CD14-positive monocyte (primary cell): ENCODE measurements around the gene TMEM117. TPM values are rescaled to one million over a fixed set of nuclear protein-coding genes. Genes with fewer than 3 reads are reported as not detected.

Experiments
- DNase-seq, 3 donors: peaks; one replicate each; pipeline ENCODE4 v3.0.0-alpha.2; 2011 to 2022
- H2AFZ ChIP-seq: 2 replicates; pipeline ENCODE4 v1.6.0; 2012; ENCODE audit warnings: mild to moderate bottlenecking, low read depth, low read length, inconsistent platforms; ENCODE audit not compliant: insufficient read depth, poor library complexity, severe bottlenecking
- H3K27ac ChIP-seq, 2 donors: 1 replicate in 1 of 2; 2 replicates in 1 of 2; pipeline ENCODE4 v1.5.1; 2012 to 2013; ENCODE audit warnings: low read length in 2 of 2, control low read depth in 1 of 2, inconsistent platforms in 1 of 2, low read depth in 1 of 2, mild to moderate bottlenecking in 1 of 2
- H3K27me3 ChIP-seq, 2 donors: one replicate each; pipeline versions ENCODE4 v1.6.0 to v1.6.1; 2011 to 2013; ENCODE audit warnings: low read length in 2 of 2; ENCODE audit not compliant: control insufficient read depth in 2 of 2, insufficient read depth in 2 of 2
- H3K36me3 ChIP-seq, 2 donors: replicated peaks in 1 of 2; 1 replicate in 1 of 2; 2 replicates in 1 of 2; pipeline versions ENCODE4 v1.5.1 to v1.6.1; 2012 to 2013; ENCODE audit warnings: low read length in 2 of 2, control low read depth in 1 of 2, inconsistent platforms in 1 of 2, mild to moderate bottlenecking in 1 of 2; ENCODE audit not compliant: insufficient read depth in 2 of 2, control insufficient read depth in 1 of 2
- H3K4me1 ChIP-seq, 2 donors: 1 replicate in 1 of 2; 2 replicates in 1 of 2; pipeline versions ENCODE4 v1.5.1 to v1.6.1; 2012 to 2013; ENCODE audit warnings: low read length in 2 of 2, control low read depth in 1 of 2, inconsistent platforms in 1 of 2, mild to moderate bottlenecking in 1 of 2, moderate library complexity in 1 of 2; ENCODE audit not compliant: insufficient read depth in 2 of 2, control insufficient read depth in 1 of 2
- H3K4me2 ChIP-seq: replicated peaks from 2 replicates; pipeline ENCODE3; 2012; ENCODE audit warnings: low read length, moderate library complexity, mild to moderate bottlenecking; ENCODE audit not compliant: poor library complexity, severe bottlenecking; ENCODE audit errors: extremely low read depth
- H3K4me3 ChIP-seq, 3 experiments: fragments of 200-600 bp in 1 of 3; sonication (generic) in 1 of 3; replicated peaks in 1 of 3; 1 replicate in 2 of 3; 2 replicates in 1 of 3; pipeline ENCODE4 v1.5.1; 2011 to 2013; ENCODE audit warnings: low read length in 3 of 3, mild to moderate bottlenecking in 3 of 3, control low read depth in 2 of 3, low read depth in 2 of 3, inconsistent platforms in 1 of 3, moderate library complexity in 1 of 3
- H3K79me2 ChIP-seq: 2 replicates; pipeline ENCODE4 v1.6.0; 2012; ENCODE audit warnings: mild to moderate bottlenecking, control low read depth, inconsistent platforms, low read length, moderate library complexity; ENCODE audit not compliant: insufficient read depth
- H3K9ac ChIP-seq: 2 replicates; pipeline ENCODE4 v1.6.0; 2017; ENCODE audit warnings: low read length, mild to moderate bottlenecking; ENCODE audit not compliant: insufficient read depth, poor library complexity, severe bottlenecking
- H3K9me3 ChIP-seq, 2 donors: replicated peaks in 1 of 2; 1 replicate in 1 of 2; 2 replicates in 1 of 2; pipeline versions ENCODE4 v1.5.1 to v1.6.1; 2012 to 2013; ENCODE audit warnings: low read length in 2 of 2, control low read depth in 1 of 2; ENCODE audit not compliant: control insufficient read depth in 1 of 2, insufficient read depth in 1 of 2
- H4K20me1 ChIP-seq: 2 replicates; pipeline ENCODE4 v1.6.0; 2012; ENCODE audit warnings: mild to moderate bottlenecking, low read length, control low read depth, moderate library complexity; ENCODE audit not compliant: insufficient read depth
- H3K27ac Mint-ChIP-seq, 7 donors: one replicate each; pipeline ENCODE4 v1.8.0; 2020; ENCODE audit warnings: mild to moderate bottlenecking in 7 of 7, mixed read lengths in 7 of 7, moderate library complexity in 6 of 7, inconsistent platforms in 2 of 7
- H3K27me3 Mint-ChIP-seq, 3 donors: one replicate each; pipeline ENCODE4 v1.8.0; 2021 to 2022; ENCODE audit warnings: low read depth in 3 of 3, mild to moderate bottlenecking in 3 of 3, mixed read lengths in 3 of 3, moderate library complexity in 3 of 3, inconsistent platforms in 1 of 3
- H3K36me3 Mint-ChIP-seq, 2 donors: one replicate each; pipeline ENCODE4 v1.8.0; 2020; ENCODE audit warnings: mixed read lengths in 2 of 2, inconsistent platforms in 1 of 2, mild to moderate bottlenecking in 1 of 2
- H3K4me1 Mint-ChIP-seq: one replicate; pipeline ENCODE4 v1.8.0; 2020; ENCODE audit warnings: mild to moderate bottlenecking, mixed read lengths
- H3K4me3 Mint-ChIP-seq, 2 donors: one replicate each; pipeline ENCODE4 v1.8.0; 2020; ENCODE audit warnings: mild to moderate bottlenecking in 2 of 2, mixed read lengths in 2 of 2, moderate library complexity in 1 of 2
- H3K9me3 Mint-ChIP-seq, 7 donors: one replicate each; pipeline ENCODE4 v1.8.0; 2020 to 2022; ENCODE audit warnings: mixed read lengths in 7 of 7, mild to moderate bottlenecking in 6 of 7, moderate library complexity in 6 of 7, inconsistent platforms in 2 of 7
- WGBS: methylation state at CpG from one replicate; pipeline ENCODE4 v1.1.5; 2013; ENCODE audit warnings: missing lambda C conversion rate; ENCODE audit not compliant: insufficient coverage; 5-methylcytosine and 5-hydroxymethylcytosine counted together
- intact Hi-C, 2 donors: fragments of 100-400 bp; cut with micrococcal nuclease; formaldehyde crosslinking; loops; one replicate each; pipeline versions ENCODE4 v1.15.0 to v1.15.1; 2023
- polyA plus RNA-seq, 3 donors: library from polyadenylated mRNA; depleted of rRNA in 1 of 3; unstranded in 2 of 3; stranded (reverse) in 1 of 3; fragments of 300-500 nt in 2 of 3; fragments of >200 nt in 1 of 3; fragmentation: Illumina TruSeq in 2 of 3; gene quantifications; 1 replicate in 2 of 3; 2 replicates in 1 of 3; pipeline ENCODE4 v1.2.3, GENCODE V29; 2012 to 2021
- TF ChIP-seq, protein P1 (sequence below): fragments of 200-600 bp; IDR thresholded peaks from one replicate; pipeline ENCODE4 v1.8.0; 2022; ENCODE audit warnings: antibody characterized with exemption, mild to moderate bottlenecking

TMEM117 gene
- polyA plus RNA-seq, 3 donors: 0.11 to 0.42 TPM; not detected in 1

DNA sequence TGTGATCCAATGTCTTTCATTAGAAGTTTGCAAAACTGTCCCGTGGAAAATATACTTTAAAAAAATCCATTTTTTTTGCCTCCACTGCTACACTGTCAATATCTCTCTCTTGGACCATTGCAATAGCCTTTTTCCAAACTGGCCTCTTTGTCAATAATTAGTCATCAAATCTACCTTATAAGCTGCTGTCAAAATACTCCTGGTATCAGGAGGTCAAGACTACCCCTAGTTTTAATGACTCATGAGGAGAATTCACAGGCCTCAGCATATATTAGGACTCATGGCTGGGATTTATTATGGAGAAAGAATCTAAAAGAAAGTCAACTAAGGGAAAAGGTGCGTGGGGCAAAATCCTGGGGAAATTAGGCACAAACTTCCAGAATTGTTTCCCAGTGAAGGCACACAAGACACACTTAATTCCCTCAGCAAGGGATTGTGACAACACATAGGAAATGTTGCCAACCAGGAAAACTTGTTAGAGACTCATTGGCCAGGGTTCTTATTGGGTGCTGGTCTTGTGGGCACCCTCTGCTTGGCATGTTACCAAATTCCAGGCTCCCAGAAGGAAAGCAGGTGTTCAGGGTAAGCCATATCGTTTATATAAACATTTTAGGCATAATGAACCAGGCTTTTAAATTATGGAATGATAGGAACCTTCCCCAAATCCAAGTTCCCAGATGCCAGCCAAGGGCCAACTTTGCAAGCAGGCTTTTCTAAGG, 56.1 kb downstream of the TMEM117 start:
- H3K9me3 Mint-ChIP-seq: peaks cover 0 to 3% (median 0%) of the 10 kb centered on the region in 7 donors
- no peaks in the 10 kb centered on the region for H4K20me1 ChIP-seq
- H3K27me3 ChIP-seq: no peaks in the 10 kb centered on the region
- H3K27me3 Mint-ChIP-seq: no peaks in the 10 kb centered on the region
- no peaks in the 10 kb centered on the region for H3K79me2 ChIP-seq
- no peak overlapping the region for H3K4me3 ChIP-seq
- no CpG with 5 or more reads among the region's 3 CpGs for WGBS
- no peak overlapping the region for H3K4me2 ChIP-seq
- no peak overlapping the region for H3K27ac Mint-ChIP-seq
- H3K4me1 ChIP-seq: no peaks in the 10 kb centered on the region
- no peaks in the 10 kb centered on the region for H3K36me3 ChIP-seq
- H3K4me3 Mint-ChIP-seq: no peak overlapping the region
- TF ChIP-seq, protein P1, sequence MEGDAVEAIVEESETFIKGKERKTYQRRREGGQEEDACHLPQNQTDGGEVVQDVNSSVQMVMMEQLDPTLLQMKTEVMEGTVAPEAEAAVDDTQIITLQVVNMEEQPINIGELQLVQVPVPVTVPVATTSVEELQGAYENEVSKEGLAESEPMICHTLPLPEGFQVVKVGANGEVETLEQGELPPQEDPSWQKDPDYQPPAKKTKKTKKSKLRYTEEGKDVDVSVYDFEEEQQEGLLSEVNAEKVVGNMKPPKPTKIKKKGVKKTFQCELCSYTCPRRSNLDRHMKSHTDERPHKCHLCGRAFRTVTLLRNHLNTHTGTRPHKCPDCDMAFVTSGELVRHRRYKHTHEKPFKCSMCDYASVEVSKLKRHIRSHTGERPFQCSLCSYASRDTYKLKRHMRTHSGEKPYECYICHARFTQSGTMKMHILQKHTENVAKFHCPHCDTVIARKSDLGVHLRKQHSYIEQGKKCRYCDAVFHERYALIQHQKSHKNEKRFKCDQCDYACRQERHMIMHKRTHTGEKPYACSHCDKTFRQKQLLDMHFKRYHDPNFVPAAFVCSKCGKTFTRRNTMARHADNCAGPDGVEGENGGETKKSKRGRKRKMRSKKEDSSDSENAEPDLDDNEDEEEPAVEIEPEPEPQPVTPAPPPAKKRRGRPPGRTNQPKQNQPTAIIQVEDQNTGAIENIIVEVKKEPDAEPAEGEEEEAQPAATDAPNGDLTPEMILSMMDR: no peak
- no peak overlapping the region for H3K9ac ChIP-seq
- H3K4me1 Mint-ChIP-seq: no peaks in the 10 kb centered on the region
- H3K36me3 Mint-ChIP-seq: no peaks in the 10 kb centered on the region
- intact Hi-C loops: no loop called here
- no peak overlapping the region for H2AFZ ChIP-seq
- no peak overlapping the region for H3K27ac ChIP-seq
- H3K9me3 ChIP-seq: no peaks in the 10 kb centered on the region
- DNase-seq: no peak

DNA sequence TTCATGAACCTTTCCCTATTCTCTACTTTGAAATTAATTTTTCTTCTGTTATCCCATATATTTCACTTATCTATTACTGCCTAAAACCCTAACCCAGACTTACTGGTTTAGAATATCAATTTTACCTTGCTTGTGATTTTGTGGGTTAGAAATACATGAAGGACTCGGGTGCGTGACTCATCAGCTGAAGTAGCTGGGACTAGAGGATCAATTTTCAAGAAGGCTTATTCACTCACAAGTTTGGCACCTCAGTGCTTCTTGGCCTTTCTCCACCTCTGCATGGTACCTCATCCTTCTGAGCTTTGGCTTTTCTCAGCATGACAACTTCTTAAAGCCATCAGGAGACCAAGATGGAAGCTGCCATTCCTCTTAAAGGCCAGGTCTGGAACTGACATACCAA, 57.8 kb downstream of the TMEM117 start:
- H3K27ac Mint-ChIP-seq: no peak overlapping the region
- Histone ChIP-seq H3K36me3 (no peaks in the 10 kb centered on the region), H3K4me3 (no peak overlapping the region), H3K9me3 (no peaks in the 10 kb centered on the region), H4K20me1 (no peaks in the 10 kb centered on the region), H2AFZ (no peak overlapping the region), H3K4me1 (no peaks in the 10 kb centered on the region), H3K9ac (no peak overlapping the region), H3K79me2 (no peaks in the 10 kb centered on the region), H3K4me2 (no peak overlapping the region), H3K27ac (no peak overlapping the region), H3K27me3 (no peaks in the 10 kb centered on the region)
- H3K9me3 Mint-ChIP-seq: peaks cover 0 to 11% (median 0%) of the 10 kb centered on the region in 7 donors
- H3K27me3 Mint-ChIP-seq: peaks cover 0 to 5% (median 0%) of the 10 kb centered on the region in 3 donors
- no CpG with 5 or more reads among the region's 2 CpGs for whole genome bisulfite sequencing
- no peaks in the 10 kb centered on the region for H3K4me1 Mint-ChIP-seq
- H3K36me3 Mint-ChIP-seq: no peaks in the 10 kb centered on the region
- TF ChIP-seq, protein P1: no peak
- intact Hi-C loops: no loop called here
- no peak overlapping the region for H3K4me3 Mint-ChIP-seq
- no peak for DNase-seq
